Chondrocyte (in vitro differentiated cells): ENCODE measurements around the gene PTGFRN. TPM values are rescaled to one million over a fixed set of nuclear protein-coding genes. Genes with fewer than 3 reads are reported as not detected.

Source experiments
- DNase-seq: peaks from one replicate; pipeline ENCODE4 v3.0.0; 2021; ENCODE audit warnings: mixed read lengths, low spot score
- H3K27ac Mint-ChIP-seq: one replicate; pipeline ENCODE4 v1.8.0; 2021; ENCODE audit warnings: mild to moderate bottlenecking, moderate library complexity, mixed read lengths; ENCODE audit not compliant: unreplicated experiment
- H3K27me3 Mint-ChIP-seq: 2 replicates; pipeline ENCODE4 v1.8.0; 2021; ENCODE audit warnings: low read depth, mixed read lengths
- H3K36me3 Mint-ChIP-seq: 2 replicates; pipeline ENCODE4 v1.8.0; 2021; ENCODE audit warnings: low read depth, mixed read lengths
- H3K4me1 Mint-ChIP-seq: 2 replicates; pipeline ENCODE4 v1.8.0; 2021; ENCODE audit warnings: low read depth, mild to moderate bottlenecking, mixed read lengths
- H3K4me3 Mint-ChIP-seq: one replicate; pipeline ENCODE4 v1.8.0; 2021; ENCODE audit warnings: mild to moderate bottlenecking, moderate library complexity, mixed read lengths; ENCODE audit not compliant: unreplicated experiment
- H3K9me3 Mint-ChIP-seq: 2 replicates; pipeline ENCODE4 v1.8.0; 2021; ENCODE audit warnings: low read depth, mixed read lengths
- CTCF ChIP-seq: fragments of 200-600 bp; sonication (generic); IDR thresholded peaks from 2 replicates; pipeline ENCODE4 v1.5.0; 2021; ENCODE audit warnings: antibody characterized with exemption, mild to moderate bottlenecking, moderate library complexity
- total RNA-seq: library from RNA; stranded (reverse); gene quantifications from 3 replicates; pipeline ENCODE4 v1.2.1, GENCODE V29; 2021

Gene PTGFRN
- total RNA-seq, 1 donor from 2014 or later: 117 TPM

GRCh38 chr1:116940814-116941599 lies 31.3 kb downstream of the PTGFRN start:
- DNase-seq: no peak
- Mint-ChIP-seq H3K4me3 (no peak overlapping the region), H3K36me3 (peaks cover 16% of the 10 kb centered on the region), H3K4me1 (peaks cover 12% of the 10 kb centered on the region), H3K27me3 (no peaks in the 10 kb centered on the region), H3K9me3 (no peaks in the 10 kb centered on the region), H3K27ac (no peak overlapping the region)
- TF ChIP-seq CTCF: no peak

- no peaks in the 10 kb centered on the region for H3K27me3 Mint-ChIP-seq
- H3K27ac Mint-ChIP-seq: no peak overlapping the region
- no peak for DNase-seq
- H3K9me3 Mint-ChIP-seq: no peaks in the 10 kb centered on the region
- H3K4me3 Mint-ChIP-seq: no peak overlapping the region
- TF ChIP-seq CTCF: no peak
- peaks cover 19% of the 10 kb centered on the region for H3K36me3 Mint-ChIP-seq
- H3K4me1 Mint-ChIP-seq: peaks cover 12% of the 10 kb centered on the region
These were observed 32.0 kb downstream of the PTGFRN start for GRCh38 chr1:116941670-116942069.

GRCh38 chr1:116942344-116942743 lies 32.6 kb downstream of the PTGFRN start:
- no peaks in the 10 kb centered on the region for H3K9me3 Mint-ChIP-seq
- peaks cover 18% of the 10 kb centered on the region for H3K36me3 Mint-ChIP-seq
- H3K4me1 Mint-ChIP-seq: peaks cover 12% of the 10 kb centered on the region
- no peak for DNase-seq
- H3K4me3 Mint-ChIP-seq: no peak overlapping the region
- no peaks in the 10 kb centered on the region for H3K27me3 Mint-ChIP-seq
- no peak for TF ChIP-seq CTCF
- no peak overlapping the region for H3K27ac Mint-ChIP-seq

GRCh38 chr1:116943438-116943837 lies 33.7 kb downstream of the PTGFRN start:
- no peak overlapping the region for H3K4me3 Mint-ChIP-seq
- no peaks in the 10 kb centered on the region for H3K9me3 Mint-ChIP-seq
- H3K27ac Mint-ChIP-seq: no peak overlapping the region
- peaks cover 16% of the 10 kb centered on the region for H3K4me1 Mint-ChIP-seq
- peaks cover 17% of the 10 kb centered on the region for H3K36me3 Mint-ChIP-seq
- DNase-seq: no peak
- H3K27me3 Mint-ChIP-seq: no peaks in the 10 kb centered on the region
- no peak for TF ChIP-seq CTCF

- H3K27me3 Mint-ChIP-seq: no peaks in the 10 kb centered on the region
- no peak for TF ChIP-seq CTCF
- peaks cover 19% of the 10 kb centered on the region for H3K36me3 Mint-ChIP-seq
- no peak for DNase-seq
- no peaks in the 10 kb centered on the region for H3K9me3 Mint-ChIP-seq
- H3K4me1 Mint-ChIP-seq: peaks cover 17% of the 10 kb centered on the region
- H3K27ac Mint-ChIP-seq: no peak overlapping the region
- no peak overlapping the region for H3K4me3 Mint-ChIP-seq
These were observed 34.9 kb downstream of the PTGFRN start for GRCh38 chr1:116944613-116945012.
